ENCODE data around the gene CDC25C.

GRCh38 chr5:138245717-138246116 lies 85.9 kb downstream of the CDC25C start:
- TF ChIP-seq CTCF (IDR thresholded peaks at IDR 0.05; ENCODE audit: low read depth, low read length, missing input control) = no peak
- no peak for TF ChIP-seq JUND (IDR thresholded peaks at IDR 0.05)
- TF ChIP-seq SP1 (IDR thresholded peaks at IDR 0.05) = no peak
- no peak for TF ChIP-seq ZBTB33 (IDR thresholded peaks at IDR 0.05)
- no peak for TF ChIP-seq FOXA1 (IDR thresholded peaks at IDR 0.05)
- no peak for TF ChIP-seq EGR1 (IDR thresholded peaks at IDR 0.05; ENCODE audit: low read depth in 2 of 2)
- TF ChIP-seq, protein P1, sequence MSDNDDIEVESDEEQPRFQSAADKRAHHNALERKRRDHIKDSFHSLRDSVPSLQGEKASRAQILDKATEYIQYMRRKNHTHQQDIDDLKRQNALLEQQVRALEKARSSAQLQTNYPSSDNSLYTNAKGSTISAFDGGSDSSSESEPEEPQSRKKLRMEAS (IDR thresholded peaks at IDR 0.05) = no peak
- TF ChIP-seq, protein P2, sequence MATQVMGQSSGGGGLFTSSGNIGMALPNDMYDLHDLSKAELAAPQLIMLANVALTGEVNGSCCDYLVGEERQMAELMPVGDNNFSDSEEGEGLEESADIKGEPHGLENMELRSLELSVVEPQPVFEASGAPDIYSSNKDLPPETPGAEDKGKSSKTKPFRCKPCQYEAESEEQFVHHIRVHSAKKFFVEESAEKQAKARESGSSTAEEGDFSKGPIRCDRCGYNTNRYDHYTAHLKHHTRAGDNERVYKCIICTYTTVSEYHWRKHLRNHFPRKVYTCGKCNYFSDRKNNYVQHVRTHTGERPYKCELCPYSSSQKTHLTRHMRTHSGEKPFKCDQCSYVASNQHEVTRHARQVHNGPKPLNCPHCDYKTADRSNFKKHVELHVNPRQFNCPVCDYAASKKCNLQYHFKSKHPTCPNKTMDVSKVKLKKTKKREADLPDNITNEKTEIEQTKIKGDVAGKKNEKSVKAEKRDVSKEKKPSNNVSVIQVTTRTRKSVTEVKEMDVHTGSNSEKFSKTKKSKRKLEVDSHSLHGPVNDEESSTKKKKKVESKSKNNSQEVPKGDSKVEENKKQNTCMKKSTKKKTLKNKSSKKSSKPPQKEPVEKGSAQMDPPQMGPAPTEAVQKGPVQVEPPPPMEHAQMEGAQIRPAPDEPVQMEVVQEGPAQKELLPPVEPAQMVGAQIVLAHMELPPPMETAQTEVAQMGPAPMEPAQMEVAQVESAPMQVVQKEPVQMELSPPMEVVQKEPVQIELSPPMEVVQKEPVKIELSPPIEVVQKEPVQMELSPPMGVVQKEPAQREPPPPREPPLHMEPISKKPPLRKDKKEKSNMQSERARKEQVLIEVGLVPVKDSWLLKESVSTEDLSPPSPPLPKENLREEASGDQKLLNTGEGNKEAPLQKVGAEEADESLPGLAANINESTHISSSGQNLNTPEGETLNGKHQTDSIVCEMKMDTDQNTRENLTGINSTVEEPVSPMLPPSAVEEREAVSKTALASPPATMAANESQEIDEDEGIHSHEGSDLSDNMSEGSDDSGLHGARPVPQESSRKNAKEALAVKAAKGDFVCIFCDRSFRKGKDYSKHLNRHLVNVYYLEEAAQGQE (IDR thresholded peaks at IDR 0.05) = no peak
- no peak for TF ChIP-seq HNF4A (conservative IDR thresholded peaks at IDR 0.05)
- TF ChIP-seq HNF4G (IDR thresholded peaks at IDR 0.05) = no peak
- TF ChIP-seq TAF1 (conservative IDR thresholded peaks at IDR 0.05) = no peak

Measured in liver (tissue), 3 donors.